GM23248 (cell line): ENCODE measurements around the gene ATP6V0C. TPM values are rescaled to one million over a fixed set of nuclear protein-coding genes. Genes with fewer than 3 reads are reported as not detected.
A peak's percentile ranks its signal among the peaks of the same experiment; 100 is the strongest.

ENCODE experiments used
- DNase-seq: peaks from one replicate; pipeline ENCODE4 v3.0.0-alpha.2; 2015
- H2AFZ ChIP-seq: fragments of 200-600 bp; sonication (generic); 2 replicates; pipeline ENCODE4 v1.6.1; 2016; ENCODE audit warnings: antibody characterized with exemption
- H3F3A ChIP-seq: fragments of 200-600 bp; sonication (generic); 2 replicates; pipeline ENCODE4 v1.6.1; 2016; ENCODE audit warnings: mild to moderate bottlenecking, antibody characterized with exemption, mixed run types; ENCODE audit not compliant: insufficient read depth
- H3K27ac ChIP-seq: fragments of 200-600 bp; sonication (generic); 2 replicates; pipeline ENCODE4 v1.5.1; 2016; ENCODE audit warnings: mild to moderate bottlenecking
- H3K27me3 ChIP-seq: fragments of 200-600 bp; sonication (generic); replicated peaks from 2 replicates; pipeline ENCODE4 v1.6.1; 2016; ENCODE audit warnings: mild to moderate bottlenecking; ENCODE audit not compliant: insufficient read depth
- H3K36me3 ChIP-seq: fragments of 200-600 bp; sonication (generic); 2 replicates; pipeline ENCODE4 v1.6.1; 2016; ENCODE audit warnings: low read depth, mild to moderate bottlenecking
- H3K4me1 ChIP-seq: fragments of 200-600 bp; sonication (generic); 2 replicates; pipeline ENCODE4 v1.6.1; 2016; ENCODE audit warnings: mild to moderate bottlenecking; ENCODE audit not compliant: insufficient read depth
- H3K4me2 ChIP-seq: fragments of 200-600 bp; sonication (generic); one replicate; pipeline ENCODE4 v1.6.1; 2016; ENCODE audit warnings: mild to moderate bottlenecking; ENCODE audit not compliant: unreplicated experiment
- H3K4me3 ChIP-seq: fragments of 200-600 bp; sonication (generic); 2 replicates; pipeline ENCODE4 v1.5.1; 2016; ENCODE audit warnings: mild to moderate bottlenecking
- H3K79me2 ChIP-seq: fragments of 200-600 bp; sonication (generic); 2 replicates; pipeline ENCODE4 v1.6.1; 2016; ENCODE audit warnings: mild to moderate bottlenecking; ENCODE audit not compliant: insufficient read depth
- H3K9ac ChIP-seq: fragments of 200-600 bp; sonication (generic); 2 replicates; pipeline ENCODE4 v1.6.1; 2016; ENCODE audit warnings: mild to moderate bottlenecking
- H3K9me2 ChIP-seq: fragments of 200-600 bp; sonication (generic); 2 replicates; pipeline ENCODE4 v1.6.1; 2016; ENCODE audit warnings: mixed run types, mild to moderate bottlenecking, moderate library complexity; ENCODE audit not compliant: insufficient read depth
- H3K9me3 ChIP-seq: fragments of 200-600 bp; sonication (generic); one replicate; pipeline ENCODE4 v1.6.1; 2017; ENCODE audit warnings: low read depth
- H4K20me1 ChIP-seq: fragments of 200-600 bp; sonication (generic); 2 replicates; pipeline ENCODE4 v1.6.0; 2016; ENCODE audit not compliant: insufficient read depth
- EZH2 ChIP-seq: fragments of 200-600 bp; sonication (generic); IDR thresholded peaks from 2 replicates; pipeline ENCODE4 v1.6.1; 2018; ENCODE audit warnings: antibody characterized with exemption, mild to moderate bottlenecking; ENCODE audit not compliant: insufficient read depth, poor library complexity, severe bottlenecking
- EZH2phosphoT487 ChIP-seq: fragments of 200-600 bp; sonication (generic); IDR thresholded peaks from 2 replicates; pipeline ENCODE4 v1.6.1; 2018; ENCODE audit warnings: antibody characterized with exemption, moderate library complexity, mild to moderate bottlenecking, low read depth; ENCODE audit not compliant: insufficient read depth
- WGBS, 2 experiments: methylation state at CpG; one replicate each; pipeline ENCODE4 v1.1.6; 2015 to 2017; ENCODE audit warnings: low lambda C conversion rate in 2 of 2, low coverage in 1 of 2; ENCODE audit errors: missing lambda C conversion rate in 2 of 2; 5-methylcytosine and 5-hydroxymethylcytosine counted together
- in situ Hi-C: fragments of 300-500 bp; cut with MboI; formaldehyde crosslinking; loops from 2 replicates; pipeline ENCODE4 v1.15.0; 2020
- polyA plus RNA-seq: library from polyadenylated mRNA; unstranded; fragments of >200 nt; fragmentation: Nextera tagmentation; extraction: Ambion mirVana; gene quantifications from 2 replicates; pipeline ENCODE4 v1.2.1, GENCODE V29; 2016
- total RNA-seq: library from RNA; depleted of rRNA; stranded (reverse); fragments of >200 nt; shearing (Covaris generic); gene quantifications from 2 replicates; pipeline ENCODE4 v1.2.3, GENCODE V29; 2014

The ATP6V0C gene
- total and polyA plus RNA-seq, 2 experiments from 2014 or later = 43.2 to 186 TPM

GRCh38 chr16:2474877-2475412 lies 38.8 kb upstream of the ATP6V0C start, which contains the start of gene TBC1D24:
Gene TBC1D24 (plus strand): TSS chr16:2475127. CDS start chr16:2496149, 21,022 bp downstream.
- 1 to 10% methylated on average over 4 to 62 of the region's 77 CpGs for WGBS, 2 experiments
- no peaks in the 10 kb centered on the region for H3F3A ChIP-seq
- no peaks in the 10 kb centered on the region for H3K9me2 ChIP-seq
- H3K4me1 ChIP-seq = no peaks in the 10 kb centered on the region; the same call in 1 of the 2 replicates
- no peaks in the 10 kb centered on the region for H4K20me1 ChIP-seq
- in situ Hi-C loops = no loop called here
- H3K9ac ChIP-seq = peak within 1 kb of the TSS; percentile 83
- H2AFZ ChIP-seq = peak within 1 kb of the TSS; percentile 90
- H3K4me3 ChIP-seq = peak within 1 kb of the TSS; percentile 93
- H3K79me2 ChIP-seq = peaks cover 37% of the 10 kb centered on the region
- H3K27me3 ChIP-seq = no peaks in the 10 kb centered on the region
- no peaks in the 10 kb centered on the region for H3K36me3 ChIP-seq
- H3K27ac ChIP-seq = peak within 1 kb of the TSS; percentile 49
- peak within 1 kb of the TSS; percentile 86 for H3K4me2 ChIP-seq
- H3K9me3 ChIP-seq = no peaks in the 10 kb centered on the region
- TF ChIP-seq EZH2 = no peak
- no peak for TF ChIP-seq EZH2phosphoT487
- DNase-seq = peak; percentile 92

- no peaks in the 10 kb centered on the region for H3K9me3 ChIP-seq
- no peak overlapping the region for H3K27ac ChIP-seq
- H3K36me3 ChIP-seq = no peaks in the 10 kb centered on the region
- no peaks in the 10 kb centered on the region for H4K20me1 ChIP-seq
- no peaks in the 10 kb centered on the region; the same call in 1 of the 2 replicates for H3K4me1 ChIP-seq
- in situ Hi-C loops = no loop called here
- H3K9ac ChIP-seq = peak overlapping the region; percentile 69
- no peaks in the 10 kb centered on the region for H3F3A ChIP-seq
- TF ChIP-seq EZH2 (no peak), EZH2phosphoT487 (no peak)
- H3K4me3 ChIP-seq = peak overlapping the region; percentile 93
- WGBS, 2 experiments = 17 to 27% methylated on average over 30 to 48 of the region's 55 CpGs
- H3K4me2 ChIP-seq = peak overlapping the region; percentile 70
- H3K9me2 ChIP-seq = no peaks in the 10 kb centered on the region
- H3K79me2 ChIP-seq = peaks cover 40% of the 10 kb centered on the region
- H3K27me3 ChIP-seq = no peaks in the 10 kb centered on the region
- H2AFZ ChIP-seq = peak overlapping the region; percentile 59; the same call in 1 of the 2 replicates
- peak; percentile 33 for DNase-seq
Measured at GRCh38 chr16:2475413-2476344, 38.1 kb upstream of the ATP6V0C start.

GRCh38 chr16:2476345-2476720 lies 37.4 kb upstream of the ATP6V0C start:
- TF ChIP-seq EZH2phosphoT487 (no peak), EZH2 (no peak)
- in situ Hi-C loops = no loop called here
- Histone ChIP-seq H3K27ac (no peak overlapping the region), H3K9ac (no peak overlapping the region), H3F3A (0 out of 2 replicates have a peak, but pooled peaks cover 2% of the 10 kb centered on the region), H3K79me2 (peaks cover 42% of the 10 kb centered on the region), H3K9me2 (no peaks in the 10 kb centered on the region), H4K20me1 (no peaks in the 10 kb centered on the region), H3K9me3 (no peaks in the 10 kb centered on the region), H3K27me3 (no peaks in the 10 kb centered on the region), H3K4me3 (no peak overlapping the region), H3K36me3 (no peaks in the 10 kb centered on the region), H3K4me2 (no peak overlapping the region), H2AFZ (no peak overlapping the region), H3K4me1 (no peaks in the 10 kb centered on the region; the same call in 1 of the 2 replicates)
- 93% methylated on average over 9 of the region's 9 CpGs for WGBS, 2 experiments
- no peak for DNase-seq

- no peak for TF ChIP-seq EZH2phosphoT487
- no peak for TF ChIP-seq EZH2
- Histone ChIP-seq H3F3A (0 out of 2 replicates have a peak, but pooled peaks cover 4% of the 10 kb centered on the region), H3K9me3 (no peaks in the 10 kb centered on the region), H3K4me3 (no peak overlapping the region), H3K9me2 (no peaks in the 10 kb centered on the region), H3K4me2 (no peak overlapping the region), H3K9ac (no peak overlapping the region), H3K27ac (no peak overlapping the region), H2AFZ (no peak overlapping the region), H3K4me1 (no peaks in the 10 kb centered on the region; the same call in 1 of the 2 replicates), H3K79me2 (peaks cover 46% of the 10 kb centered on the region), H4K20me1 (no peaks in the 10 kb centered on the region), H3K27me3 (no peaks in the 10 kb centered on the region), H3K36me3 (no peaks in the 10 kb centered on the region)
- no peak for DNase-seq
- in situ Hi-C loops = no loop called here
- 82 to 85% methylated on average over 3 of the region's 3 CpGs for WGBS, 2 experiments
Measured at GRCh38 chr16:2476741-2477140, 37.0 kb upstream of the ATP6V0C start.
